Activated T-helper 2 cell treated with anti-CD3 and anti-CD28 coated beads, Interferon-gamma antibody, Interleukin-2, Interleukin-4, amounts not matched to agents 10 μg/mL and 5 μg/mL and 100 μg/mL, durations not matched to agents 14 hours and 24 hours and 36 hours (primary cell): ENCODE results near the gene PCDHAC2. TPM values are rescaled to one million over a fixed set of nuclear protein-coding genes. Genes with fewer than 3 reads are reported as not detected.

ENCODE experiments used
- DNase-seq: peaks from one replicate; pipeline ENCODE4 v3.0.0; 2021; ENCODE audit warnings: low spot score
- H3K27ac Mint-ChIP-seq: one replicate; pipeline ENCODE4 v1.8.0; 2021; ENCODE audit warnings: mixed read lengths
- H3K27me3 Mint-ChIP-seq: one replicate; pipeline ENCODE4 v1.8.0; 2021; ENCODE audit warnings: low read depth, mixed read lengths
- H3K36me3 Mint-ChIP-seq: one replicate; pipeline ENCODE4 v1.8.0; 2021; ENCODE audit warnings: low read depth, mixed read lengths
- H3K4me1 Mint-ChIP-seq: one replicate; pipeline ENCODE4 v1.8.0; 2021; ENCODE audit warnings: low read depth, mixed read lengths
- H3K4me3 Mint-ChIP-seq: one replicate; pipeline ENCODE4 v1.8.0; 2021; ENCODE audit warnings: low read depth, mild to moderate bottlenecking, moderate library complexity, mixed read lengths
- H3K9me3 Mint-ChIP-seq: one replicate; pipeline ENCODE4 v1.8.0; 2021; ENCODE audit warnings: mixed read lengths
- intact Hi-C: fragments of 100-400 bp; cut with micrococcal nuclease; formaldehyde crosslinking; loops from one replicate; pipeline ENCODE4 v1.15.1; 2023
- total RNA-seq: library from RNA; stranded (reverse); gene quantifications from 2 replicates; pipeline ENCODE4 v1.2.3, GENCODE V29; 2022

Gene PCDHAC2
- total RNA-seq, 1 donor from 2014 or later: not detected

DNA sequence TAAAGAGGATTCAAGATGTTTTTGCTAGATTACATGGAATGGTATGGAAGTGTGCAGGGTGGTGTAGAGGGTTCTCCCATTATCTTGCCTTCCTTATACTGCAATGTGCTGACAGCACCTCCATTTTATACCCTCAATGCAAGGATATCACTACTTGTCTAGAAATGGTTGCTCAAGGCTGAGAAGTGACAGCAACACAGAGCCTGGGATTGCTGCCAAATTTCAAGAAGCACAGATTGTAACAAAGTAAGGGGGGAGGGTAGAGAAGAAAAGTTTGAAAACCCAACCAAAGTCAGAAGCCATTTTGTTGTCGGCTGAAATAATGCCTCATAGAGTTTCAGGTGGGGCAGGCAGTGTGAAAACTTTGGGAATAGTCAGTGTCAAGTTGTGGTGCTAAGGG, 29.8 kb downstream of the PCDHAC2 start:
- Mint-ChIP-seq H3K4me1 (no peaks in the 10 kb centered on the region), H3K9me3 (no peaks in the 10 kb centered on the region), H3K4me3 (no peak overlapping the region), H3K27ac (no peak overlapping the region), H3K27me3 (peaks cover under 1% of the 10 kb centered on the region), H3K36me3 (no peaks in the 10 kb centered on the region)
- intact Hi-C loops: no loop called here
- DNase-seq: no peak

DNA sequence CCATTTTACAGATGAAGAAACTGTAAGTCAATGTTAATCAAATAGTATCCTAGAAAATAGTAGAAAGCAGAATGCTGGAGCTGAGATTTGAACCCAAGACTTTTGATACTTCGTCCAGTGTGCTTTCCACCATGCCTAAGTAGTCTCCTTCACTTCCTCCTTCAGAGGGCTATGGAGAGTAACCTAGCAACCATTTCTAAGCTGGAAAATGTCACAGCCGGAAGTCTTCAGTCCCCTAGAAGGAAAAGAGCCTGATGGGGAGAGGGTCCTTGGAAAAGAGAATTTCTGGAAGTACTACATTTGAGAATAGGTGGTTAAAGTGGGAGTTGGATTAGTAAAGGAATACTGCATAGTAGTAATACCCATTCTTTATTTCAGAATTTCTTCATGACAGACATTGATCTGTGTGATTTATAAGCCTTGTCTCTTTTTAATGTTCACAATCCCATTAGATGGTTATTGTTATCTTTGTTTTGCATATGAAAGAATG, 32.7 kb downstream of the PCDHAC2 start:
- intact Hi-C loops: no loop called here
- Mint-ChIP-seq H3K9me3 (no peaks in the 10 kb centered on the region), H3K4me1 (no peaks in the 10 kb centered on the region), H3K36me3 (no peaks in the 10 kb centered on the region), H3K4me3 (no peak overlapping the region), H3K27me3 (peaks cover 11% of the 10 kb centered on the region), H3K27ac (no peak overlapping the region)
- DNase-seq: no peak

DNA sequence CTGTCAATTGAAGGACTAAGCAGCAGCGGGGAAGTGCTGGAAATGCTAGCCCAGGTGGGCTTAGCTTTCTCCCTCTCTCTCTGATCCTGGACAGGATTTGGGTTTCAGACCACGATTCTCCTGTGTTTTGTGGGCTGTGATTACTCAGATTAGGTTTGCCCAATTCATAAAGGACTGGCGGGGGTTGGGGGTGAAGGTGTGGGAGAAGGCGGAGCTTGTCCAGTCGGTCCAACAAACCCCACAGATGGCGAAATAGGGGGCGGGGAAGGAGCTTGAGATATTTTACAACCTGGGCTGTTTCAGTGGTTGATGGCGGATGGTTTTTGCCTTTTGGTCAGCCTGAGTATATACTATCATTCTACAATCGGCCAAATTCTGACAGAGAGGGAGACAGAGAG, 35.2 kb downstream of the PCDHAC2 start:
- Mint-ChIP-seq H3K27ac (no peak overlapping the region), H3K4me3 (no peak overlapping the region), H3K36me3 (no peaks in the 10 kb centered on the region), H3K27me3 (peaks cover 11% of the 10 kb centered on the region), H3K4me1 (no peaks in the 10 kb centered on the region), H3K9me3 (no peaks in the 10 kb centered on the region)
- DNase-seq: no peak
- intact Hi-C loops: no loop called here

DNA sequence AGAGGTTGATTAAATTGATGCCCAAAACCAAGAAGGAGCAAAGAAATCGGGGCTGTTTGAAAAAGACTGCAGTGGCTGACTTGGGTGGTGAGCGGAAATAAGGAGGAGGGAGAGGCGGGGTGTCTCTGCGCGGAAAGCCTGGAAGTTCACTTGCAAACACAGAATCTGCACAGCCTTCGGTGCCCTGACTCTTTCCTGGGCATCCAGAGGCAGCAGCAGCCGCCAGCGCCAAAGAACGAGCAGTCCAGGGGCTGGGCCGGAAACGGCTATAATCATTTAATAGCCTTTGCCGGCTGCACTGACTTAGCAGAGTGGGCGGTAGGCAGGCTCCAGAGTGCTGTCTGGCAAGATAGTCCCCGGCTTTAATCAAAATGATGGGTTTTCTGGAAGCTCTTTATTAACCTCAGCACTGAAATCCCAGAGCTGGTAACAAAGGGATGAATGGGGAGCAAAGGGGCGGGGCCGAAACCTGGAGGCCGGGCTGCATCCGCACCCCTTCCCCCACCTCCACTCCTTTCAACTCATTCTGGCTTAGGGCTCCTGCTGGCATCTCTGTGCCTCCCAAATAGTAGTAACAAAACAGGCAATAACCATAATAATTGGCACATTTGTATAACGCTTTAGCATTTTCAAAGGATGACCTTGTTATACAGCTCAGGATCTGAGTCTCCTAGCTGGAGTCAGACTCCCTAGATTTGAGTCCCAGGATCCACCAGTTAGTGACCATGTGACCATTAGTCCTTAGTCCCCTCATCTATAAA, 35.7 kb downstream of the PCDHAC2 start:
- intact Hi-C loops: no loop called here
- Mint-ChIP-seq H3K4me1 (no peaks in the 10 kb centered on the region), H3K36me3 (no peaks in the 10 kb centered on the region), H3K27me3 (peaks cover 11% of the 10 kb centered on the region), H3K9me3 (no peaks in the 10 kb centered on the region), H3K27ac (no peak overlapping the region), H3K4me3 (no peak overlapping the region)
- no peak for DNase-seq

DNA sequence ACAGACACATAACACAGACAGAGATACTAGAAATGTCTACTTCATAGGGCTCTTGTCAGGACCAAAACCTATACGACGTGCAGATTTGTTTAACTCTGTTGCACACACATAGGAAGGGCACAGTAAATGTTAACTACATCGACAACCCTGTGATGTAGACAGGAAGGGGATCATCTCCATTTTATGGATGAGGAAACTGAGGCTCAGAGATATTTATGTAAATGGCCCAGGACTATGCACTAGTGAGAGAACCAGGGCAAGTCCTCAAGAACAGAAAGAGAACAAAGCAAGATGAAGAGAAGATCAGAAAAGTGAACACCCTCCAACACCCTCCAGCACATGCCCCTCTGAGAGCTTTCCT, 36.3 kb downstream of the PCDHAC2 start:
- Mint-ChIP-seq H3K27me3 (peaks cover 11% of the 10 kb centered on the region), H3K9me3 (no peaks in the 10 kb centered on the region), H3K4me3 (no peak overlapping the region), H3K4me1 (no peaks in the 10 kb centered on the region), H3K27ac (no peak overlapping the region), H3K36me3 (no peaks in the 10 kb centered on the region)
- intact Hi-C loops: no loop called here
- DNase-seq: no peak

DNA sequence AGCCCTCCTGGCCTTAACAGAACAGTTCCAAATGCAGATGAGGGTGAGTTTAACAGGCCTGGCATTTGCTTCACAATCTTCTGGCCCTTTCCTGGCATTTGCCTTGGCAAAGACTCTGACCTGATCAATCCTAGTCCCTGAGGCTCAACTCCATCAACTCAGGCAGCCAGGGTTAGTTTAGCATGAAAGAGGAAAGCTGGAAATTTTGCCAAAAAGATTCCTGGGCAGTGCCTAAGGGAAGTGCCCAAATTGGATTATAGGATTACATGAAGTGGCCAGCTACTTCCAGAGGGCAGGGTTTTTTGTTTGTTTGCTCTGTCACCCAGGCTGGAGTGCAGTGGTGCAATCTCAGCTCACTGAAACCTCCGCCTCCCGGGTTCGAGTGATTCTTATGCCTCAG, 36.8 kb downstream of the PCDHAC2 start:
- Mint-ChIP-seq H3K27me3 (peaks cover 11% of the 10 kb centered on the region), H3K4me3 (no peak overlapping the region), H3K27ac (no peak overlapping the region), H3K4me1 (no peaks in the 10 kb centered on the region), H3K9me3 (no peaks in the 10 kb centered on the region), H3K36me3 (no peaks in the 10 kb centered on the region)
- DNase-seq: no peak
- intact Hi-C loops: no loop called here

DNA sequence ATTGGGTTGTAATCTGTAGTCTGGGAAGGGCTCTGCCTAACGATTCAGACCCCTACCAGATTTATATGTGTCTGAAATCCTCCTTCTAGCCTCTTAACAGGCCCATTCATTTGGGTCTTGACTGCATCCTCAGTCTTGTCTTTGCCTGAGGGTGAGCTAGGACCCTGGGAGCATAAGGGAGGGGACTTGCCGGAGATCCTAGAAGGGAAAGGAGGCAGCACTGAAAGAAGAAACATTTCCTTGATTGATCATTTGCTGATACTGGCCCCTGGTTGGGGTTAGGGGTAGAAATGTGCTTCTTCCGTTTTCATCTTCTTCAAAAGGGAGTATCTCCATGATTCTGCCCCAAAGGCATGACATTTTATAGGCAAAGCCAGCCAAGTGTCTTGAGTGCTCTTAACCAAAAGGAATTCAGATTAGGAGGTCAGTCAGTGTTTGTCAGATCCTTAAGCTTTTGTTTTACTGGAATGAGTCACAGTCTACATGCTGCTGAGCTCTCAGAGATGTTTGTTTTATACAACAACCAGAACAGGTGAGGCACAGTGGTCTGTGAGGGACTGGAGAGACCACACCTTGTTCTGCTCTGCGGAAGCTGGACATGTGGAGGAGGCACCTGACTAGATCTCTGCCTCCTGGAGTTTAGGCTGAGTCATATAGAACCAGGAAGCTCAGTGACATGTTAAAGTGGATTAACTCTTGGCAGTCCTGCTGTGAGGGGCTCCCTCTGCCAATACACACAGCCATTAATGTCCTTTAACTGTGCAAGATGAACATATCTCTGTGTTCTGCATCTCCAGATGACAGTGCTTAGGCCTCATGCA, 37.7 kb downstream of the PCDHAC2 start:
- no peaks in the 10 kb centered on the region for H3K4me1 Mint-ChIP-seq
- peaks cover 11% of the 10 kb centered on the region for H3K27me3 Mint-ChIP-seq
- intact Hi-C loops: no loop called here
- no peak overlapping the region for H3K4me3 Mint-ChIP-seq
- no peaks in the 10 kb centered on the region for H3K9me3 Mint-ChIP-seq
- H3K36me3 Mint-ChIP-seq: no peaks in the 10 kb centered on the region
- no peak overlapping the region for H3K27ac Mint-ChIP-seq
- no peak for DNase-seq

DNA sequence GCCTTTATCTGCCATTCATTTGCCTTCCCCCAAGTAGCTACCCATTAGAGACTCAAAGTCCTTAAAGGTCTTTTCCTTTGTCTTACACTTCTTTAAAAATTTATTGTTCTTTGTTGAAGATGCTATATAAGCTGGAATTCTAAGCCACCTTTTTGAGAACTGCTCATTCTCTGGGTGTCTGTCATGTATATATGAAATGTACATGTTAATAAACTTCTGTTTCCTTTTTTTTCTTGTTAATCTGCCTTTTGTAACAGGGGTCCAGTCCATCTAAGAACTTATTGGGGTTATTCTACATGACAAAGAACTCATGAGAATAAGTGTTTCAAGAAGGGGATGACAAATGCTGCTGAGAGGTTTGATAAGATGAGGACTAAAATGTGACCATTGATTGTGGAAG, 41.5 kb downstream of the PCDHAC2 start:
- H3K9me3 Mint-ChIP-seq: no peaks in the 10 kb centered on the region
- no peak overlapping the region for H3K4me3 Mint-ChIP-seq
- H3K27me3 Mint-ChIP-seq: no peaks in the 10 kb centered on the region
- no peak for DNase-seq
- no peak overlapping the region for H3K27ac Mint-ChIP-seq
- no peaks in the 10 kb centered on the region for H3K4me1 Mint-ChIP-seq
- intact Hi-C loops: no loop called here
- H3K36me3 Mint-ChIP-seq: no peaks in the 10 kb centered on the region

DNA sequence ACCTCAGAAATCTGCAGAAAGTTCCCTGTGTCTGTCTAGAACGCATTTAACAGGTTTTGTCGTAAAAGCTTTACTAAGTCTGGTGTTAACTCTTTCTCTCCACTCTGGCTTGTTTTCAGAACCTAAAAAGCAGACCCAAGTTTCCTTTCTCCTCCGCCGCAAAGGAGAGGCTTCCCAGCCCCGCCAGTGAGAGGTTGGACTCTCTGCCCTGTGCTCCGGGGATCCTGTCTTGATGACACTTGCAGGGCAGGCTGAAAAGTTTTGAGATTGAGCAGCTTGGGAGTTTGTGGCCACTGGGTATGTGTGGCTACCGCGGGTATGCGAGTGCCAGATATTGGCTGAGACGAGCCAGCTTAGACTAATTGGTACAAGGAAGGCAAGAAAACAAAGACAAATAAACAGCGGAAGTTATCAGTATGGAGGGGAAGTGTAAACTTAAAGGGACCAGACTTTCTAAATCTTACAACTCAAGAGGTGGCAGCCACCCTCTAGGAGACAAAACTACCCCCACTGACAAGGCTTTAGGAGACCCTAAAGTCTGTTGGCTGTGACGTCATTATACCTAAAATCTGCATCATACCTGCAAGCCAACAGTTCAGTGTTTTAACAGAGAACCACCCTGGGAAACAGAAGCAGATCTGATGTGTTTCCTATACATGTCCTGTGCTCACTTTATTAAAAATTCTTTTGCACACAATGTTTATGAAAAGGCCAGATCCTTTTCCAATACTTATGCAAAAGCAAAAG, 43.9 kb downstream of the PCDHAC2 start:
- Mint-ChIP-seq H3K4me1 (no peaks in the 10 kb centered on the region), H3K9me3 (no peaks in the 10 kb centered on the region), H3K4me3 (no peak overlapping the region)

DNA sequence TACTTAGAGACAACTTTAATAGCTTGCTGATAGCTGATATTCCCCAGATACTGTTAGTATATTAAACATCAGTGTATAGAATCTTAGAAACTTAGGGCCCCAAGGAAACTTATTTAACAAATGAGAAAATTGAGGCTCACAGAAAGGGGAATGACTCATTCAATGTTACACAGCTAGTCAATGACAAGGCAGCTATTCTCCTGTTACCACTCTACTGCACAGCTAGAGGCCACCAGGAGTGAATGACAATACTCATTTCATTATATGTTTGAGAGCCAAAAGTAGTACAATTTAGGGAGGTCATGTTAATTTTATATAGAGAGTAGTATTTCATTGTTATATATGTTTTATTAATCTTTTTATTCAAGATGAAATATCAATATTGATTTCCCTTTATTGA, 51.7 kb downstream of the PCDHAC2 start:
- no peaks in the 10 kb centered on the region for H3K27me3 Mint-ChIP-seq

More for the DNA sequence above, 43.9 kb downstream of the PCDHAC2 start:
- DNase-seq: no peak
- Mint-ChIP-seq H3K27ac (no peak overlapping the region), H3K36me3 (no peaks in the 10 kb centered on the region), H3K27me3 (no peaks in the 10 kb centered on the region)
- intact Hi-C loops: no loop called here

More for the DNA sequence above, 51.7 kb downstream of the PCDHAC2 start:
- DNase-seq: no peak
- Mint-ChIP-seq H3K36me3 (no peaks in the 10 kb centered on the region), H3K4me1 (no peaks in the 10 kb centered on the region), H3K27ac (no peak overlapping the region), H3K4me3 (no peak overlapping the region), H3K9me3 (no peaks in the 10 kb centered on the region)
- intact Hi-C loops: no loop called here
